Measurements from ENCODE around the gene ZNF618. TPM values are rescaled to one million over a fixed set of nuclear protein-coding genes. Genes with fewer than 3 reads are reported as not detected.
A peak's percentile ranks its signal among the peaks of the same experiment; 100 is the strongest.

Gene ZNF618
- total RNA-seq, 1 donor from 2014 or later: 1.9 TPM

DNA sequence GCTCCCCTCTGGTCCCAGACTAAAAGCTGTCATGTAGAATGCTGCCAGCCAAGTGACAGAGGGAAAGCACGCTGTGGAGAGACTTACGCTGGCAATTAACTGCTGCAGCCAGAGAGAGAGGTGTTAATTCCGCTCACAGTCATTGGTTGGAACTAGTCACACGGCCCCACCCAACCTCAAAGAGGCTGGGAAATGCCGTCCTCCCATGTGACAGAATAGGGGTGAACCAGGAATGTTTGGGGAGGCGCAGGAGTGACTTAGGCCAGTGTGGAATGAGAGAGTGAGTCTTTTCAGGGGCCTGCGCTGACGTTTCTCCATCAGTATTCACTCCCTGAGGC, 114.4 kb downstream of the ZNF618 start:
- Histone ChIP-seq H3K4me1 (peaks cover 59% of the 10 kb centered on the region), H3K4me3 (no peak overlapping the region), H3K9me3 (replicated peaks) (no peaks in the 10 kb centered on the region), H3K27ac (replicated peaks) (no peak overlapping the region), H3K36me3 (peaks cover 4% of the 10 kb centered on the region), H3K27me3 (ENCODE audit: low read depth) (peaks cover 4% of the 10 kb centered on the region)
- DNase-seq: no peak
- TF ChIP-seq, protein P1, sequence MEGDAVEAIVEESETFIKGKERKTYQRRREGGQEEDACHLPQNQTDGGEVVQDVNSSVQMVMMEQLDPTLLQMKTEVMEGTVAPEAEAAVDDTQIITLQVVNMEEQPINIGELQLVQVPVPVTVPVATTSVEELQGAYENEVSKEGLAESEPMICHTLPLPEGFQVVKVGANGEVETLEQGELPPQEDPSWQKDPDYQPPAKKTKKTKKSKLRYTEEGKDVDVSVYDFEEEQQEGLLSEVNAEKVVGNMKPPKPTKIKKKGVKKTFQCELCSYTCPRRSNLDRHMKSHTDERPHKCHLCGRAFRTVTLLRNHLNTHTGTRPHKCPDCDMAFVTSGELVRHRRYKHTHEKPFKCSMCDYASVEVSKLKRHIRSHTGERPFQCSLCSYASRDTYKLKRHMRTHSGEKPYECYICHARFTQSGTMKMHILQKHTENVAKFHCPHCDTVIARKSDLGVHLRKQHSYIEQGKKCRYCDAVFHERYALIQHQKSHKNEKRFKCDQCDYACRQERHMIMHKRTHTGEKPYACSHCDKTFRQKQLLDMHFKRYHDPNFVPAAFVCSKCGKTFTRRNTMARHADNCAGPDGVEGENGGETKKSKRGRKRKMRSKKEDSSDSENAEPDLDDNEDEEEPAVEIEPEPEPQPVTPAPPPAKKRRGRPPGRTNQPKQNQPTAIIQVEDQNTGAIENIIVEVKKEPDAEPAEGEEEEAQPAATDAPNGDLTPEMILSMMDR (IDR thresholded peaks at IDR 0.05; ENCODE audit: borderline replicate concordance): no peak
- intact Hi-C loops (cut with micrococcal nuclease): no loop called here

DNA sequence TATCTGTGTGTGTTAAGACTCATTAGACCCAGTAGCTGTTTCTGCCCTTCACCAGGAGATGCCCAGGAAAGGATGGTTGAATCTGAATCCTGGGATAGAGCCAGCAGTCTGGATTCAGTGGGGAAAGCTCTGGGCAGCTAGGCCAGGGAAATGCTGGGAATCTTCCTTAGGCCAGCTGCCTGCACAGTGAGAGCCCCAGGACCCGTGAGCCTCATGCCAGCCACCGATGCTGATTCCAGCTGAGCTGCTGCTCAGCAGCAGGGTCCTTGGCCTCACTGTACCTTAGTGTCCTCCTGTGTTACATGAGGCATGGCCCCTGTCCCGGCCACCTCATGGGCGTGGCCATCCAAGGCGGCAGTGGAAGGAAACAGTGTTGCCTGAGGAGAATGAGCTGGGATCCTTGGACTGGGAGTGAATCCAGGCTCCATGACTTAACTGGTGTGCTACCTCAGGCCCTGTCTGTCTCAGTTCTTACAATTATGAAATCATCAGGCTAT, 114.9 kb downstream of the ZNF618 start:
- Histone ChIP-seq H3K4me1 (peaks cover 59% of the 10 kb centered on the region), H3K27me3 (ENCODE audit: low read depth) (peaks cover 9% of the 10 kb centered on the region), H3K4me3 (no peak overlapping the region), H3K27ac (replicated peaks) (no peak overlapping the region), H3K36me3 (peaks cover 4% of the 10 kb centered on the region), H3K9me3 (replicated peaks) (no peaks in the 10 kb centered on the region)
- no peak for DNase-seq
- intact Hi-C loops (cut with micrococcal nuclease): no loop called here
- TF ChIP-seq, protein P1 (IDR thresholded peaks at IDR 0.05; ENCODE audit: borderline replicate concordance): no peak

DNA sequence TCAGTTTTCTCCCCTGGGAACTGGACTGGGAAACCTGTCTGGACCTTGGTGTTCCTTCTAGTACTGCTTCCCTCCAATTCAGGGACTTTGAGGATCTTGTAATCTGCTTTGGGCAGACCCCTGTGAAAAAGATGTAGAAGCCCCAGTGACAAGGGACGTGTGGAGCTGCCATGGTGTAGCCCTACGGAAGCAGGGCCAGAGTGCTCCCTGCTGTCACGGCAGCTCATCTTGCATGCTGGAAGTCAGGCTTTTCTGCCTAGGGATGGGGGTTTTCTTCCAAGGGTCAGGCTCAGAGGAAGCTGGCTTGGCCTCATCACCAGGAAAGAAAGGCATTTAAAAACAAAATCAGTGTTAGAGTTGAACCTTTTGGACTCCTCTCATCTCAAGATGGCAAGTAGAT, 115.6 kb downstream of the ZNF618 start:
- Histone ChIP-seq H3K4me1 (peaks cover 59% of the 10 kb centered on the region), H3K27ac (replicated peaks) (no peak overlapping the region), H3K4me3 (no peak overlapping the region), H3K27me3 (ENCODE audit: low read depth) (peaks cover 16% of the 10 kb centered on the region), H3K36me3 (peaks cover 4% of the 10 kb centered on the region), H3K9me3 (replicated peaks) (no peaks in the 10 kb centered on the region)
- TF ChIP-seq, protein P1 (IDR thresholded peaks at IDR 0.05; ENCODE audit: borderline replicate concordance): no peak
- DNase-seq: no peak
- intact Hi-C loops (cut with micrococcal nuclease): no loop called here

DNA sequence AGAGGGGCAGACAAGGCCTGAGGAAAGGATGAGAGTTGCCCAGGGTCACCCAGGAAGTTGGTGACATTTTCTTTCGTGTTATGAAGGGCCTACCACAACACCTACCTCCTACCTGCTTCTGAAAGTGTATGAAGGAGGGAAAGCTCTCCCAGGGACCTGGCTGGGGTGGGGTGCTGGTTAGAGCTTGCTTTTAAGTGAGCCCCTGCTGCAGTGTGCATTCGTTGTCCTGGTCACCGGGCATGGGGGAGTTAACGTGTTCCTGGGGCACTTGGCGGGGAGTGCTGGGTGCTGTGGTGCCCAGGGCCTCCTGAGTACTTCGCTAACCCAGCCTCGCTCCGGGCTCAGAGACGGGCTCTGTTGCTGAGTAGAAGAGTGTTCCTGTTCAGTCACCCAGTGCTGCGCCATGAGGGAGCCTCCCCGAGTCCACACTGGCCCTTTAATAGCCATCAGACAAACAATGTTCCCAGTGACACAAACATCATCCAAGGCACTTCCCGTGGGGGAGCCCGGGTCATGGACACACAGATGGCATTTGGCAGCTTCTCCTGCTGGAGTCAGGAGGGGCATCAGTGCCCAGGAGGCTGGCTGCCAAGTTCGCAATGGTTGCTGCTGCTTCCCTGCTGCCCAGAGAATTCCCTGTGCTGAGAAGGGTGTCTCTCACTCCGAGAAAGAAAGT, 116.3 kb downstream of the ZNF618 start:
- Histone ChIP-seq H3K27me3 (ENCODE audit: low read depth) (peaks cover 21% of the 10 kb centered on the region), H3K36me3 (peaks cover 4% of the 10 kb centered on the region), H3K4me1 (peaks cover 59% of the 10 kb centered on the region), H3K27ac (replicated peaks) (peak overlapping the region; percentile 11), H3K4me3 (peak overlapping the region; percentile 21), H3K9me3 (replicated peaks) (no peaks in the 10 kb centered on the region)
- DNase-seq: peak; percentile 81
- intact Hi-C loops (cut with micrococcal nuclease): no loop called here
- TF ChIP-seq, protein P1 (IDR thresholded peaks at IDR 0.05; ENCODE audit: borderline replicate concordance): no peak

DNA sequence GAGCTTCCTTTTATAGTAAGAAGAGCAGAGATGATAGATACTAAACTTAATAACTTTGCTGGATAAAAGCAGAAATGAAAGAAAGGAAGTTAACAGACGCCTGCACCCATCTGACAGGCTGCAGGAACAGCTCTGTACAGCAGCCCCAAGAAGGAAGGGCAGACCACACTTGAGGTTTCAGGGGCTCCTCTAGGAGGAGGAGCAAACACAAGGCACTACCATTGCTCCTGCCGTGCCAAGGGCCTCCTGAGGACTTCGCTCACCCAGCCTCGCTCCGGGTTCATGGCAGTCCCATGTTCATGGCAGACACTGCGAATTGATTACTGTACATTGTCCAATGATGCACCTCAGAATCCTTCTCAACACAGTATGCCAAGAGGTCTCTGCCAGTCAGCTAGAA, 116.9 kb downstream of the ZNF618 start:
- Histone ChIP-seq H3K36me3 (peaks cover 4% of the 10 kb centered on the region), H3K4me3 (peak overlapping the region; percentile 21), H3K27ac (replicated peaks) (peak overlapping the region; percentile 11), H3K4me1 (peaks cover 63% of the 10 kb centered on the region), H3K27me3 (ENCODE audit: low read depth) (peaks cover 21% of the 10 kb centered on the region), H3K9me3 (replicated peaks) (no peaks in the 10 kb centered on the region)
- TF ChIP-seq, protein P1 (IDR thresholded peaks at IDR 0.05; ENCODE audit: borderline replicate concordance): no peak
- no peak for DNase-seq
- intact Hi-C loops (cut with micrococcal nuclease): no loop called here
